ENCODE measurements around the gene SLC17A4.

The SLC17A4 gene

GRCh38 chr6:25804804-25805203 is 50.3 kb downstream of the SLC17A4 start:
- no peaks in the 10 kb centered on the region for H3K27me3 ChIP-seq (ENCODE audit: insufficient read depth, low read length, poor library complexity, severe bottlenecking)
- H3K9me3 ChIP-seq (ENCODE audit: insufficient read depth, low read depth, low read length), result 0 out of 2 replicates have a peak, but pooled peaks cover 2% of the 10 kb centered on the region
- H3K4me2 ChIP-seq (ENCODE audit: low read depth, low read length, poor library complexity, severe bottlenecking), result no peak overlapping the region
- TF ChIP-seq CTCF (conservative IDR thresholded peaks at IDR 0.05; ENCODE audit: low read length) (no peak), EZH2phosphoT487 (IDR thresholded peaks at IDR 0.05; ENCODE audit: borderline replicate concordance) (no peak)
- no peaks in the 10 kb centered on the region for H3K79me2 ChIP-seq (ENCODE audit: insufficient read depth, low read length)
- no peaks in the 10 kb centered on the region for H3K36me3 ChIP-seq (ENCODE audit: insufficient read depth, low read length)
- H2AFZ ChIP-seq (ENCODE audit: low read length), result no peak overlapping the region
- no peak overlapping the region for H3K9ac ChIP-seq (ENCODE audit: low read depth, low read length, poor library complexity, severe bottlenecking)
- no peak overlapping the region for H3K4me3 ChIP-seq (ENCODE audit: low read length, poor library complexity, severe bottlenecking)
- no peaks in the 10 kb centered on the region for H3F3A ChIP-seq (ENCODE audit: low read depth)
- no peaks in the 10 kb centered on the region for H4K20me1 ChIP-seq (ENCODE audit: insufficient read depth, low read length, poor library complexity, severe bottlenecking)
- no peaks in the 10 kb centered on the region for H3K4me1 ChIP-seq (ENCODE audit: insufficient read depth, low read length, poor library complexity, severe bottlenecking)
- H3K9me2 ChIP-seq (replicated peaks; ENCODE audit: low read depth, low read length), result no peaks in the 10 kb centered on the region

- no peak overlapping the region for H2AFZ ChIP-seq (ENCODE audit: low read length)
- H3K4me1 ChIP-seq (ENCODE audit: insufficient read depth, low read length, poor library complexity, severe bottlenecking), result no peaks in the 10 kb centered on the region
- no peak overlapping the region for H3K4me2 ChIP-seq (ENCODE audit: low read depth, low read length, poor library complexity, severe bottlenecking)
- H4K20me1 ChIP-seq (ENCODE audit: insufficient read depth, low read length, poor library complexity, severe bottlenecking), result no peaks in the 10 kb centered on the region
- H3K36me3 ChIP-seq (ENCODE audit: insufficient read depth, low read length), result no peaks in the 10 kb centered on the region
- no peaks in the 10 kb centered on the region for H3K27me3 ChIP-seq (ENCODE audit: insufficient read depth, low read length, poor library complexity, severe bottlenecking)
- no peaks in the 10 kb centered on the region for H3K79me2 ChIP-seq (ENCODE audit: insufficient read depth, low read length)
- TF ChIP-seq CTCF (conservative IDR thresholded peaks at IDR 0.05; ENCODE audit: low read length), result no peak
- no peak for TF ChIP-seq EZH2phosphoT487 (IDR thresholded peaks at IDR 0.05; ENCODE audit: borderline replicate concordance)
- H3K9ac ChIP-seq (ENCODE audit: low read depth, low read length, poor library complexity, severe bottlenecking), result no peak overlapping the region
- H3K4me3 ChIP-seq (ENCODE audit: low read length, poor library complexity, severe bottlenecking), result no peak overlapping the region
- no peaks in the 10 kb centered on the region for H3K9me3 ChIP-seq (ENCODE audit: insufficient read depth, low read depth, low read length)
- H3K9me2 ChIP-seq (replicated peaks; ENCODE audit: low read depth, low read length), result no peaks in the 10 kb centered on the region
- no peaks in the 10 kb centered on the region for H3F3A ChIP-seq (ENCODE audit: low read depth)
Measured at GRCh38 chr6:25815194-25815593, 60.7 kb downstream of the SLC17A4 start.

- H3K36me3 ChIP-seq (ENCODE audit: insufficient read depth, low read length), result no peaks in the 10 kb centered on the region
- H3K4me1 ChIP-seq (ENCODE audit: insufficient read depth, low read length, poor library complexity, severe bottlenecking), result no peaks in the 10 kb centered on the region
- no peak overlapping the region for H3K4me3 ChIP-seq (ENCODE audit: low read length, poor library complexity, severe bottlenecking)
- no peak overlapping the region for H3K4me2 ChIP-seq (ENCODE audit: low read depth, low read length, poor library complexity, severe bottlenecking)
- no peaks in the 10 kb centered on the region for H3K9me2 ChIP-seq (replicated peaks; ENCODE audit: low read depth, low read length)
- no peaks in the 10 kb centered on the region for H3K9me3 ChIP-seq (ENCODE audit: insufficient read depth, low read depth, low read length)
- TF ChIP-seq CTCF (conservative IDR thresholded peaks at IDR 0.05; ENCODE audit: low read length) (no peak), EZH2phosphoT487 (IDR thresholded peaks at IDR 0.05; ENCODE audit: borderline replicate concordance) (no peak)
- H4K20me1 ChIP-seq (ENCODE audit: insufficient read depth, low read length, poor library complexity, severe bottlenecking), result no peaks in the 10 kb centered on the region
- no peaks in the 10 kb centered on the region for H3K27me3 ChIP-seq (ENCODE audit: insufficient read depth, low read length, poor library complexity, severe bottlenecking)
- H3K79me2 ChIP-seq (ENCODE audit: insufficient read depth, low read length), result no peaks in the 10 kb centered on the region
- H3K9ac ChIP-seq (ENCODE audit: low read depth, low read length, poor library complexity, severe bottlenecking), result no peak overlapping the region
- no peak overlapping the region for H2AFZ ChIP-seq (ENCODE audit: low read length)
- no peaks in the 10 kb centered on the region for H3F3A ChIP-seq (ENCODE audit: low read depth)
Measured at GRCh38 chr6:25816252-25816651, 61.7 kb downstream of the SLC17A4 start.

Data from Loucy (cell line).